ENCODE measurements around the gene PRSS16.
"Not testable (repeated sequence)": the region's sequence is repeated elsewhere in the genome, so short reads cannot be mapped to it uniquely, and the experiment has no call there.

Gene PRSS16

DNA sequence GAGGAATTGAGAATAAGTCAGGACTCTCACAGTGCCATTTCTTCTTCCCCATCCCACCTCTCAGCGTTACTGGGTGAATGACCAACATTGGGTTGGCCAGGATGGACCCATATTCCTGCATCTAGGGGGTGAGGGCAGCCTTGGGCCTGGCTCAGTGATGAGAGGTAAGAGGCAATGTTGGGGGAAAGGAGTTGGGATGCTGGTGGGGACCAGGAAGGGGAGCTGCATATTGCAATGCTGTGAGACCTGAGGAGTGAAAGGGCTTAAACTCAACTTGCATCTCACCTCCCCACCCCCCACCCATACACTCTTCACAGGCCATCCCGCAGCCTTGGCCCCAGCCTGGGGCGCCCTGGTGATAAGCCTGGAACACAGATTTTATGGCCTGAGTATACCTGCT is 1.3 kb downstream of the PRSS16 start:
- no peak for DNase-seq

DNA sequence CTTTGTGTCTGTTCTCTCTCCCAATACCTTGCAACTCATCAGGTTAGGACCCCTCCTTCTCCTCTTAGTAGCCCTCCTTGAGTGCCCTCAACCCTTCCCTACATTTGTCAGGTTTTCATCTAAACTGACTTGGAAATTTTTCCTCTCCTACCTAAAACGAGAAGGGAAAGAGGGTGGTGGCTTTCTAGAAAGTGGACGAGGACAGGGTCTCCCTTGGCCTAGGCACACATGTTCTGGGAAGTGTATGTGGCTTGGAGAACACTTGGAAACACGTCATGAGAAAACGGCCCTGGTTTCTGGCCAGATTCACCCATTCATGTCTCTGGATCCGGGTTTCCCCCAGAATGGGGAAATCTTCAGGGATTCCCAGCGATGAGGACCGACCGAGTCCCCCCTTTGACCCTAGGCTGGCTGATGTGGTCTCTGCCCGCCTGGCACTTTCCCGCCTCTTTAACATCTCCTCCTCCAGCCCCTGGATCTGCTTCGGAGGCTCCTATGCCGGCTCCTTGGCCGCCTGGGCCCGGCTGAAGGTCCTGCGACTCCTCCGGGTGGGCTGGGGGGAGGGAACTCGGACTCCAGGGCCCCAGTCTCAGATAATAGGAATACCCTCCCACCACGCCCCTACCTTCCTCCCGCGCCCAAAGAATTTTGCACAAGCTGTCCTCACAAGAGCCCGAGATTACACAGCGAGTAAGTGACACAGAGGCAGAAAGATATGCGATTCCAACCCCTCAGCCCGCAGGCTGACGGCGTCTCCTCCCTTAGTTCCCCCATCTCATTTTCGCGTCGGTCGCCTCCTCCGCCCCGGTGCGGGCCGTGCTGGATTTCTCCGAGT is 3.0 kb downstream of the PRSS16 start:
- DNase-seq, result no peak

DNA sequence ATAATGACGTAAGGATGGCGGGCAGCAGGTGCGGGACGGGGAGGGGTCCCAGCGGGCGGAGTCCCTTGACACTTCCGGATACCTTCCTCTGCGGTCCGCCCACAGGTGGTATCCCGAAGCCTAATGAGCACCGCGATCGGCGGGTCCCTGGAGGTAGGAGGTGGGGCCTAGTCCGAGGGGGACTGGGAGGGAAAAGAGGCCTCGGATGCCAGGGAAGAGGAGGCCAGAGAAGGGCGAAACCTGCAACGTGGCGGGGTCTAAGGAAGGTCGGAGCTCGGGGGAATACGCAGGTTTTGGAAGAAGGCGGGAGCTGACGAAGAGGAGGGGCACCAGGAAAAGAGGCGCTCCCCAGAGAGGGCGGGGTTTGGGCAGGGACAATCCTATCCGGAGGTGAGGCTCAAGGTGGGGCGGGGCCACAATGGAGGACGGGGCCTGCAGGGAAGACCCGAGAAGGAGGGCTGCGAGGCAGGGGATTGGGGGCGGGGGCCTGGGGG is 3.7 kb downstream of the PRSS16 start:
- peak; percentile 78 for DNase-seq

DNA sequence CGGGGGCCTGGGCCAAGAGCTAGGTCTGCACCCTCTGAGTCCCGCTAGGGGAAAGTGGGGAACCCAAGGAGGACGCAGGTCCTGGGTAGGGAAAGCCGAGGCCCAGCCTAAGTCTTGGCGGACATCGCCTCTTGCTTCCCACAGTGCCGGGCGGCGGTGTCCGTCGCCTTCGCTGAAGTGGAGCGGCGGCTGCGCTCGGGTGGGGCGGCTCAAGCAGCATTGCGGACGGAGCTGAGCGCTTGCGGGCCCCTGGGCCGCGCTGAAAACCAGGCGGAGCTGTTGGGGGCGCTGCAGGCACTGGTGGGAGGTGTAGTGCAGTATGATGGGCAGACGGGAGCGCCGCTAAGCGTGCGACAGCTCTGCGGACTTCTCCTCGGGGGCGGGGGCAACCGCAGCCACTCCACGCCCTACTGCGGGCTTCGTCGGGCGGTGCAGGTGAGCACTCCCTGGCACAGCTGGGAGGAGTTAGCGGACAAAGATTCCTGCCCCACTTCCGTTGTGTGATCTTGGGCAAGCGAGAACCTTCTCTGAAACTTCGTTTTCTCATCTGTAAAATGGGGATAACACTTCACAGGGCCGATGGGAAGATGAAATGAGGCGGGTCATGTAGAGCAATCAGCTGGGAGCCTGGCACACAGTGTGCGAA is 4.2 kb downstream of the PRSS16 start:
- peak; percentile 79 for DNase-seq

DNA sequence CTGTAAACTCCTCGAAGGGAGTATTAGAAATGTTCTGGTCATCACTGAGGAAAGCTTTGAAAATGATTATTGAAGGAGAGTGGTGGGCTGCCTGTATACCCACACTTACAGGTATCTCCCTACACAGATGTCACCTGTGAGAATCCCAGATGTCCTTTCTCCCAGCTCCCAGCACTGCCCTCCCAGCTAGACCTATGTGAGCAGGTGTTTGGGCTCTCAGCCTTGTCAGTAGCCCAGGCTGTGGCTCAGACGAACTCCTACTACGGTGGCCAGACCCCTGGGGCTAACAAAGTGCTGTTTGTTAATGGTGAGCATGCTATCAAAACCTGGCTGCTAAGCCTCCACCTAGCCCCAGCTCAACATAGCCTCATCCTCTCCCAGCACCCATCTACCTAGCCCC is 7.1 kb downstream of the PRSS16 start:
- no peak for DNase-seq

DNA sequence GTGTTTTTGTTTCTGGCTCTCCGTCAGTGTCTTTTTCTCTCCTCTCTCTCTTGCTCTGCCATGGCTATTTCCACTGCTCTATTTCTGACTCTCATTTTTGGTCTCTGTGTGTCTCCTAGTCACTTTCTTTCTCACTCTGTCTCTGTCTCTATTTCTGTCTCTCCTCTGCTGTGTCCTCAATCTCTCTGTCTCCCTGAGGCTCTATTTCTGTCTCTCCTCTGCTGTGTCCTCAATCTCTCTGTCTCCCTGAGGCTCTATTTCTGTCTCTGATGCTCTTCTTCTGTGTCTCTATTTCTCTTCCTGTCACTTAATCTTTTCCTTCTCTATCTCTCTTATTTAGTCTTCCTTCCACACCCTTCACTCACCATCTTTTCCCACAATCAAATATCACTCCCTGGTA is 8.4 kb downstream of the PRSS16 start:
- DNase-seq, result no peak

DNA sequence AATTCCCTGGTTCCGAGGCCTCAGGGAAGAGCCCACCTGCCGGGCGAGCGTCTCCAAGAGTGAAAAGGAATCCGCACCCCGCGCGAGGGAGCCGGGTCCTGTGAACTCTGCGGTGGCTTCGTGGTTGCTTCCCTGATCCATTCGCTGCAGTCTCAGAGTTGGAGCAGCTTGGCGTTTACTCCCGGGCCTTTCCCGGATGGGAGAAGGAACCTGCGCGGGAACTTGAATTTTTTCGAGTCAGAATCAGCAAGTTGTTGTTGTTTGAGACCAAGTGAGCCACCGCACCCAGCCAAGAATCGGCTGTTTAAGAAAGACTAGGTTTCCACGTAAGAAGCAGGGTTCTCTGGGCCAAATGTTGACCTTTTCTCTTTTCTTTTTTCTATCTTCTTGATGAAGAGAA is 12.9 kb downstream of the PRSS16 start:
- no peak for DNase-seq

DNA sequence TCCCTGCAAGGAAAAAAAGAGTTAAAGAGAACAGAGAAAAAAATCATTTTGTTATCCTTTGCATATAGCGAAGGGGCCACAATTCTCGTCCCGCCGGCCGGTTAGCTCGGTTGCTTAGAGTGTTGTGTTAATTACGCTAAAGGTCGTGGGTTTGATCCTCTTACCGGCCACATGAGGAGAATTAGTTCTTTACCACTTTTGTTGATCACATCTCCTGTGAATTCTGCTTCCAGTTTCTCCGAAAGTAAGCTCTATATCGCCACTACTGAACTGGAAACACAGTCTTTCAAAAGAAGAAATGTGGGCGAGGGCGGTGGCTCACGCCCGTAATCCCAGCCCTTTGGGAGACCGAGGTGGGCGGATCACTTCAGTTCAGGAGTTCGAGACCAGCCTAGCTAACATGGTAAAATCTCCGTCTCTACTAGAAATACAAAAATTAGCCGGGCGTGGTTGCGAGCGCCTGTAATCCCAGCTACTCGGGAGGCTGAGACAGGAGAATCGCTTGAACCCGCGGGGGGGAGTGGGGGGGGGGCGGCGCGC is 13.4 kb downstream of the PRSS16 start:
- no peak for DNase-seq

DNA sequence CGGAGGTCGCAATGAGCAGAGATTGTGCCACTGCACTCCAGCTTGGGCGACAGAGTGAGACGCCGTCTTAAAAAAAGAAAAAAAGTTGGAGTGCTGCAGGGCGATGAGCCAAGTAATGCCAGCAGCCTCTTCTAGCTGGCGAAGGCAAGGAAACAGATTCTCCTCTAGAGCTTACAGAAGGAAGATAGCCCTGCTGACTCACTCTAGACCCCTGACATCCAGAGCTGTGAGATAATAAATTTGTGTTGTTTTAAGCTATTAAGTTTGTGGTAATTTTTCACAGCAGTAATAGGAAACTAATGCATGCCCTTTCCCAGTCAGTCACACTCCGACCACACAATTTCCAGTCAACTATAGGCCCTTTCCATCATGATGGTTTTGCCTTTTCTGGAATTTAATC is 16.4 kb downstream of the PRSS16 start:
- DNase-seq, result no peak

DNA sequence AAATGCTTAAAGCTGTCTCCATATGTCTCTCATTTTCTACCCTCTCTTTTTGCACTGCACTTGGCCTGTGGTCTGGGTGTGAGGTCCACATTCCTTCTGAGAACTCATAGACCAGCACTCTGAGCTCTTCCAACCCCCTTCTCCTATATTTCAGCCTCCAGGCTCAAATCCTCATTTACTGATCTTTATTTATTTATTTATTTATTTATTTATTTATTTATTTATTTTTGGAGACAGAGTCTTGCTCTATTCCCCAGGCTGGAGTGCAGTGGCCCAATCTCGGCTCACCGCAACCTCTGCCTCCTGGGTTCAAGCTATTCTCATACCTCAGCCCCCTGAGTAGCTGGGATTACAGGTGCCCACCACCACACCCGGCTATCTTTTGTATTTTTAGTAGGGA is 19.5 kb downstream of the PRSS16 start:
- DNase-seq, result not testable (repeated sequence)

DNA sequence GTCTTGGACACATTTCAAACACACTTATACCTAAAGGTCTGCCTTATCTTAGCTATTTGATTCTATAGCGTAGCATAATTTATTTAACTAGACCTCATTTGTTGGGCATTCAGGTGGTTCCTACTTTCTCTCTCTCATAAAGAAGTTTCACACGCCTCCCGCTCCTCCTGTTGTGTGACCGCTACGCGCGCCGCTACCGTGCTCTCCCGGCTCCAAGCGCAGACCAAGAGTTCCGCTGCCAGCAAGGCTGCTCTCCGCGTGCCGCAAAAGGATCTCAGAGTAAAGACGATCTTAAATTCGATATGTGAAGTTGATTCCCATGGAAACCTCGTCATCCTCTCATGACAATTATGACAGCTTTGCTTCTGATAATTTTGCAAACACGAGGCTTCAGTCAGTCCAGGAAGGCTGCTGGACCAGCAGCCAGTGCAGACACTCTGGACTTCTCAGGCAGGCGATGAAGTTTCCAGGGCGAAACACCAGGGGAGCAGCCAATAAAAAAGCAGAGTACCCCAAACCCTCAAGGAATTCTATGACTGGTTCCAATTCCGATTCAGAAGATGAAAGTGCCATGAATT is 20.4 kb downstream of the PRSS16 start:
- no peak for DNase-seq

DNA sequence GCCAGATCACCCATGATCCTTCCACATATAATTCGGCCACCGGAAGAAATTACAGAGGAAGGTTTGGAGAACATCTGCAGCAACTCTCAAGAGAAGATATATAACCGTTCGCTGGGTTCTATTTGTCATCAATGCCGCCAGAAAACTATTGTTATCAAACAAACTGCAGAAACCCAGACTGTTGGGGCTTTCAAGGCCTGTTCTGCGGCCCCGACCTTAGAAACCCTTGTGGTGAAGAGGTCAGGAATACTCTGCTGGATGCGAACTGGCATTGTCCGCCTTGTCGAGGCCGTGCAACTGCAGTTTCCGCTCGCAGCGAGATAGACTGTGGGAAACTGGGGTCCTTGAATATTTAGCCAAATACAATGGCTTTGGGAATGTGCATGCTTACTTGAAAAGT is 21.3 kb downstream of the PRSS16 start:
- no peak for DNase-seq

DNA sequence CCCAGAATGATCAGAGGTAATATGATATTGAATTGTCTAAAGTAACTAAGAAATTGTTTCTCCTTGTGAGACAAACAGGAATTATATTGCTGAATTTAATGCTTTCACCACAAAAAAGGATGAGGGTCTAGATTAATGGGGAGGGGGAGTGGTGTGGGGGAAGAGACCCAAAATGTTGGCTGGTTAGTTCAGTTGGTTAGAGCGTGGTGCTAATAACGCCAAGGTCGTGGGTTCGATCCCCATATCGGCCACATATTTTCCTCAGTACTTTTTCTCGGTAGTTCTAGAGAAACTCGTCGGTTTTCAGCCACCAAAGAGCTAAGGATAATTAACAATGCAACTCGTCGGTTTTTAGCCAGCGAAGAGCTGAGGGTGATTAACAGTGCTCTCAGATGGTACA is 26.3 kb downstream of the PRSS16 start:
- no peak for DNase-seq

DNA sequence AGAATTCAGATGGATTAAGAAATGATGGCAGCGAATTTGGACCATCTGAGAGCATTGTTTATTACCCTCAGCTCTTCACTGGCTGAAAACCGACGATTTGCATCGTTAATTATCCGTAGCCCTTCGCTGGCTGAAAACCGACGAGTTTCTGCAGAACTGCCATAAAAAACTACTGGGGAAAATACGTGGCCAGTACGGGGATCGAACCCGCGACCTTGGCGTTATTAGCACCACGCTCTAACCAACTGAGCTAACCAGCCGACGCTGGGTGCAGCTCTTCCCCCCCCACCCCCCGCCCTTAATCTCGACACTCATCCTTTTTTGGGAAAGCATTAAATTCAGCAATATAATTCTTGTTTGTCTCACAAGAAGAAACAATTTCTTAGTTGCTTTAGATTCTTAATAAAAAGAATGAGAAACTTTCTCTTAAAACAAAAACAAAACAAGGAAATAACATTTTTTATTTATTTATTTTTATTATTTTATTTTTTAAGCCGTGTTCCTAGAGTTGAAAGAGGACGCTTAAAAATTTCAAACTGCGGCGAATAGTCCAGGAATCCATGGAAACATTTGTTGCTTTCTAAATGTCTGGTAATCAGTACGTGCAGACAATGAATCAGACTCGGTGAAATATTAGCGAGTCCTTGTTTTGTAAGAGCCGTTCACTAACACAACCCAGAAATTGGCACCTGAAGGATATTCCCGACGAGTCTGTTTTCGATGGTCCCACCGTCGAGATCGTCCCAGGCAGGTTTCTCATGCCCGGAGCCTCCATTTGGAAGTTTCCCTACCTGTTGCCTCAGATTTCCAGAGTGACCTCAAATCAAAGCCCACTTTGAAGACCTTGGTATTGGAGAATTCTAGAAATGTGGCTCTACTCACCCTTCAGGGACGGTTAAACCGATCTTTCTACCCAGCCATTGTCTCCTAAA is 27.8 kb downstream of the PRSS16 start:
- peak; percentile 38 for DNase-seq

DNA sequence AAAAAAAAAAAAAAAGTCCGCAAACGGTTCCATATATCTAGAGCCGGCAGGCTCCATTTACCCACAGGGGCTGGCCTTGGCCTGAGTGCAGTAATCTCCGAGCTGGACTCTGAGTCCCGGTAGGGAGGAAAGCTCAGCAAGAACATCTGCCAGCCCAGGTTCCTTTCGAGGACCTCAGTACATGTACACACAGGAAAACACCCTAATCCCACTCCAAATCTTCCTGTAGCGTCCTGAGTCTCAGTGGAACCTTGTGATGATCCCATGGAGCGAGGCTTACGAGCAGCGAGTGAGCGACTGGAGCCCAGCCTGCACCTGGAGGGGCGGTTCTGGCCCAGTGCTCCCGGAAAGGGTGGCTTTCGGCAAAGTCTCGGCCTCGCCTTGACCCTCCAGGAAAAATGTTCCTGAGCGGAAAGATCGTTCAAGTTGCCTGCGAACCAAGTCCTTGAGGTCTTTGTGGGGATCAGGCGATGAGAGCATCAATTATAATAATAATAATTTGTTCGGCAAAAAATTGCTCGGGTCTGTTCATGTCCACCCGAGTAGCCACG is 32.1 kb downstream of the PRSS16 start:
- no peak for DNase-seq

DNA sequence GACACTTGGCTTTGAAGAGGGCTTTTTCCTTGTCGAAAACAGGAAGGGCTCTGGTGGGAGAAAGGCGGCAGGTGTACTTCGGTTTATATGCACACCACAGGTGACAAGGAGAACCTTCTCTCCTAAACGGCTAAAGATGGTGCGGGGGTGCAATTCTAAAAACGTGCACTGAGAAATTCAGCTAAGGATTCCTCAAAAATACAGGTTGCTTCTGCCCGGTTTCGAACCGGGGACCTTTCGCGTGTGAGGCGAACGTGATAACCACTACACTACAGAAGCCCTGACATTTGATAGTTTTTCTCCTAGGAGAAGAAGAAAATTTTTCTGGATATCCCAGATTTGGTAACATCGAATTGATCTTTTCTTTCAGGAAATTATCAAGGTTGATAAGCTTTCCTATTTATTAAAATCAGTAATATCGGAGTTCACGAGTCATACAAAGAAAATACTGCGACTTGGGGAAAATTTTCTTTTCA is 32.6 kb downstream of the PRSS16 start:
- peak; percentile 49 for DNase-seq

DNA sequence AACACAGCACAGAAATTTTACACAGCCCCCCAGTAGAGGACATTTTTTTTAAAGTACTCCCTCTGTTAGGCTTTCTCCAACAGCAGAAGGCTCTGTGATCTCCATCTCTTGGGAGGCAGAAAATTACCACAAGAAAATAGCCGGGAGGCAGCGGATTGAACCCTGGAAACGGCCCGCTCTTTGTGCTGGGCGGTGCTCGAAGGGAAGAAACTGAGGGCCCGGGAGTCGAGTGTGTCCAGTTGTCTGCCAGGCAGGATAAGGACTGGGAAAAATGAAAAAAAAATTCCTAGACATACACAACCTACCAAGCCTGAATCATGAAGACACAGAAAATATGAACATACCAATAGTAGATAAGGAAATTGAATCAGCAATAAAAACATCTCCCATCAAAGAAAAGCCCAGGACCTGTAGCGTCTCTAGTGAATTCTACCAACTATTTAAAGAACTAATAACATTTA is 33.1 kb downstream of the PRSS16 start:
- DNase-seq, result no peak

DNA sequence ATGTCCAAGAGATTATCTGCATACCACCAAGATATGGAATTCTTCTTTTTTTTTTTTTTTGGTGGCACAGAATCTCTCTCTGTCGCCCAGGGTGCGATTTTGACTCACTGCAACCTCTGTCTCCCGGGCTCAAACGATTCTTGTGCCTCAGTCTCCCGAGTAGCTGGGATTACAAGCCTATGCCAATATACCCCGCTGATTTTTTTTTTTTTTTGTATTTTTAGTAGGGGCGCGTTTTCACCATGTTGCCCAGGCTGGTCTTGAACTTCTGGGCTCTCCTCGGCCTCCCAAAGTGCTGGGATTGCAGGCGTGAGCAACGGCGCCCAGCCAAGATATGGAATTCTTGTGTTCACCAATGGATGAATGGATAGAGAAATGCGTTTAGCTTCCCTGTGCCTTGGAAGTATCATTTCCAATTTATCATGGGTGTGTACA is 33.6 kb downstream of the PRSS16 start:
- DNase-seq, result no peak

DNA sequence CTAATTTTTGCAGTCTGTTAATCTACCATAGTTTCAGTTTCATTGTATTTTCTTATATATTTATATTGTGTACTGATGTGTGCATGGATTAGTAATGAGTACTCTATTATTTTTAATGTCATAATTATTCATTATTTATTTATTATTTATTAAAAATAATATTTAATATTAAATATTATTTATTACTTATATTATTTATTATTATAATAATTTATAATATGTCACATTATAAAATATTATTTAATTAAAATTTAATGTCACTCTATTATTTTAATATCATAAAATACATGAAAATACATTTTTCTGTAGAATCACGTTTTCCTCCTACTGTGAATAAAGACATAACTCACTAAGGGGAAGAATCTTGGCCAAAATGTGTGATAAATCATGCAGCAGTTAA is 34.1 kb downstream of the PRSS16 start:
- DNase-seq, result no peak

DNA sequence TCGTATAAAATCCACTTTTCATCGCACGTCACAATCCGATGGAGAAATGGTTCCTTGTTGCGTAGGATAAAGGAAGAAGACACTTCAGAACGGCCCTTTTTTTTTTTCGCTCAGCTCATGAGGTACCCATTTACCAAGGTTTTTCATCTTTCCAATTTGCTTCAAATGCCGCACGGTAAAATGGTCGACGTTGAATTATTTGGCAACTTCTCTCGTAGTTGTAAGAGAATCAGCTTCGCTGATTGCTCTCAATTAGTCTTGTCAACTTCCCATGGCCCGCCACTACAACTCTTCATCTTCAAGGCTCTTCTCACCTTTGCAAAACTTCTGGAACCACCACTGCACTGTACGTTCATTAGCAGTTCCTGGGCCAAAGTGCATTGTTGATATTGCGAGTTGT is 35.8 kb downstream of the PRSS16 start:
- no peak for DNase-seq

DNA sequence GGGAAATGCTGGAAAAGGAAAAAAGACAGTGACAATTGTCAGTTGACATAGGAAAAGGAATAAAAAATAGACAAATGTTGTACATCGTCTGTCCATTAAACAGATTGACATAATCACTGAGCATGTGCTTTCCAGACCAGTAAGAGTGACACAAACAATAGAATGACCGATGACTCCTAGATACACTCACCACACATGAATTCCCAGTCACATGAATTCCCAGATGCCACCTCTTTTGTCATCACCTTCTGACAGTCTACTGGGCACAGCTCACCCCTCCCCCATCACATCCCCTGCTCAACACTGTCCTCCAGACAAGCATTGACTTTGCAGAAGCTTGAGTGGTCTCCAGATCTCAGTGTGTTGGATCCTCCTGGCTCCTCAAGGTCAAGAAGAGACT is 38.6 kb downstream of the PRSS16 start:
- no peak for DNase-seq

DNA sequence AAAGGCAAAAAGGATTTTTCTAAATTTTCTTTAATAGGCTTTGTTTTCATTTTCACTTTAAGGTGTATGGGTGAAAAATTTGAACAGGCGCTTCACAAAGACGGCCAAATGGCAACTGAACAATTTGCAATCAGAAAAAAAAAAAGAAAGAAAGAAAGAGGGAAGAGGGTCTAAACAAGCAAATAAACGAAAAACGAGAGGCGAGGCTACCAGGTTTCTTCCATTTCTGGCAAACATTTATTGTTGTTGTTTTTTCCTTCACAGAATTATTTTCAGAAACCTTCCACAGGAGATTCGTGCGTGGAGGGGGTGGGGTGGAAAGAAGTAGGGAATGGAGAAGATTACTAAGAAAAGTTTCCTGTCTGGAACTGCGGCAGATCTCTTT is 40.2 kb downstream of the PRSS16 start:
- DNase-seq, result no peak

Measured in stimulated activated CD4-positive, alpha-beta T cell treated with anti-CD3 and anti-CD28 coated beads, Interleukin-1b, Interleukin-23, amount 100 ng/mL, for 48 hours (primary cell).